ENCODE measurements around the gene UBAP2. TPM values are rescaled to one million over a fixed set of nuclear protein-coding genes. Genes with fewer than 3 reads are reported as not detected.

Gene UBAP2
- total RNA-seq, 1 donor from 2014 or later: 33.4 TPM

GRCh38 chr9:34093578-34093977 lies 44.9 kb upstream of the UBAP2 start:
- ATAC-seq (ENCODE audit: low read depth) (no peak), DNase-seq (no peak)
- Mint-ChIP-seq H3K9me3 (no peaks in the 10 kb centered on the region), H3K4me3 (no peak overlapping the region), H3K27me3 (peaks cover 22% of the 10 kb centered on the region), H3K4me1 (peaks cover 16% of the 10 kb centered on the region), H3K27ac (no peak overlapping the region), H3K36me3 (ENCODE audit: low read depth) (no peaks in the 10 kb centered on the region)
- POLR2A ChIA-PET: no interaction called here
- CTCF ChIA-PET: no interaction called here
- no peak for TF ChIP-seq CTCF (IDR thresholded peaks at IDR 0.05)
- intact Hi-C loops (cut with micrococcal nuclease): no loop called here

GRCh38 chr9:34089311-34089710 lies 40.6 kb upstream of the UBAP2 start:
- TF ChIP-seq CTCF (IDR thresholded peaks at IDR 0.05): no peak
- no peak for DNase-seq
- ChIA-PET CTCF (no interaction called here), POLR2A (no interaction called here)
- intact Hi-C loops (cut with micrococcal nuclease): no loop called here
- ATAC-seq (ENCODE audit: low read depth): no peak
- H3K4me3 Mint-ChIP-seq: no peak overlapping the region
- peaks cover 18% of the 10 kb centered on the region for H3K27me3 Mint-ChIP-seq
- no peak overlapping the region for H3K27ac Mint-ChIP-seq
- no peaks in the 10 kb centered on the region for H3K4me1 Mint-ChIP-seq
- no peaks in the 10 kb centered on the region for H3K9me3 Mint-ChIP-seq
- H3K36me3 Mint-ChIP-seq (ENCODE audit: low read depth): no peaks in the 10 kb centered on the region

- no peak overlapping the region for H3K27ac Mint-ChIP-seq
- no peaks in the 10 kb centered on the region for H3K36me3 Mint-ChIP-seq (ENCODE audit: low read depth)
- DNase-seq (no peak), ATAC-seq (ENCODE audit: low read depth) (no peak)
- H3K27me3 Mint-ChIP-seq: peaks cover 11% of the 10 kb centered on the region
- no peaks in the 10 kb centered on the region for H3K4me1 Mint-ChIP-seq
- CTCF ChIA-PET: no interaction called here
- H3K4me3 Mint-ChIP-seq: no peak overlapping the region
- no peak for TF ChIP-seq CTCF (IDR thresholded peaks at IDR 0.05)
- H3K9me3 Mint-ChIP-seq: no peaks in the 10 kb centered on the region
- intact Hi-C loops (cut with micrococcal nuclease): no loop called here
- POLR2A ChIA-PET: no interaction called here
These were observed 38.7 kb upstream of the UBAP2 start for GRCh38 chr9:34087370-34087769.

- CTCF ChIA-PET: no interaction called here
- intact Hi-C loops (cut with micrococcal nuclease): no loop called here
- ATAC-seq (ENCODE audit: low read depth): no peak
- no peak for DNase-seq
- Mint-ChIP-seq H3K4me3 (no peak overlapping the region), H3K36me3 (ENCODE audit: low read depth) (no peaks in the 10 kb centered on the region), H3K4me1 (no peaks in the 10 kb centered on the region), H3K27ac (no peak overlapping the region), H3K9me3 (no peaks in the 10 kb centered on the region), H3K27me3 (peaks cover 10% of the 10 kb centered on the region)
- no peak for TF ChIP-seq CTCF (IDR thresholded peaks at IDR 0.05)
- POLR2A ChIA-PET: no interaction called here
These were observed 38.2 kb upstream of the UBAP2 start for GRCh38 chr9:34086864-34087263.

GRCh38 chr9:34085581-34086500 lies 37.2 kb upstream of the UBAP2 start:
- Mint-ChIP-seq H3K36me3 (ENCODE audit: low read depth) (no peaks in the 10 kb centered on the region), H3K9me3 (no peaks in the 10 kb centered on the region), H3K4me1 (no peaks in the 10 kb centered on the region), H3K4me3 (no peak overlapping the region), H3K27me3 (peaks cover 9% of the 10 kb centered on the region), H3K27ac (no peak overlapping the region)
- ChIA-PET CTCF (no interaction called here), POLR2A (no interaction called here)
- ATAC-seq (ENCODE audit: low read depth) (no peak), DNase-seq (no peak)
- intact Hi-C loops (cut with micrococcal nuclease): no loop called here
- TF ChIP-seq CTCF (IDR thresholded peaks at IDR 0.05): no peak

All from activated B cell treated with CpG ODN at 0.5 μM for 24 hours (primary cell).